ENCODE data around the gene CRMP1.

GRCh38 chr4:5852523-5853202 is 40.2 kb downstream of the CRMP1 start:
- TF ChIP-seq, protein P1, sequence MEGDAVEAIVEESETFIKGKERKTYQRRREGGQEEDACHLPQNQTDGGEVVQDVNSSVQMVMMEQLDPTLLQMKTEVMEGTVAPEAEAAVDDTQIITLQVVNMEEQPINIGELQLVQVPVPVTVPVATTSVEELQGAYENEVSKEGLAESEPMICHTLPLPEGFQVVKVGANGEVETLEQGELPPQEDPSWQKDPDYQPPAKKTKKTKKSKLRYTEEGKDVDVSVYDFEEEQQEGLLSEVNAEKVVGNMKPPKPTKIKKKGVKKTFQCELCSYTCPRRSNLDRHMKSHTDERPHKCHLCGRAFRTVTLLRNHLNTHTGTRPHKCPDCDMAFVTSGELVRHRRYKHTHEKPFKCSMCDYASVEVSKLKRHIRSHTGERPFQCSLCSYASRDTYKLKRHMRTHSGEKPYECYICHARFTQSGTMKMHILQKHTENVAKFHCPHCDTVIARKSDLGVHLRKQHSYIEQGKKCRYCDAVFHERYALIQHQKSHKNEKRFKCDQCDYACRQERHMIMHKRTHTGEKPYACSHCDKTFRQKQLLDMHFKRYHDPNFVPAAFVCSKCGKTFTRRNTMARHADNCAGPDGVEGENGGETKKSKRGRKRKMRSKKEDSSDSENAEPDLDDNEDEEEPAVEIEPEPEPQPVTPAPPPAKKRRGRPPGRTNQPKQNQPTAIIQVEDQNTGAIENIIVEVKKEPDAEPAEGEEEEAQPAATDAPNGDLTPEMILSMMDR (conservative IDR thresholded peaks at IDR 0.05; ENCODE audit: low read depth, low read length) = no peak
- TF ChIP-seq EZH2 (IDR thresholded peaks at IDR 0.05; ENCODE audit: borderline replicate concordance, low read depth, low read length, poor library complexity, severe bottlenecking) = no peak

Measured in A673 (cell line).